ENCODE results near the gene CCDC12.

CCDC12 gene

DNA sequence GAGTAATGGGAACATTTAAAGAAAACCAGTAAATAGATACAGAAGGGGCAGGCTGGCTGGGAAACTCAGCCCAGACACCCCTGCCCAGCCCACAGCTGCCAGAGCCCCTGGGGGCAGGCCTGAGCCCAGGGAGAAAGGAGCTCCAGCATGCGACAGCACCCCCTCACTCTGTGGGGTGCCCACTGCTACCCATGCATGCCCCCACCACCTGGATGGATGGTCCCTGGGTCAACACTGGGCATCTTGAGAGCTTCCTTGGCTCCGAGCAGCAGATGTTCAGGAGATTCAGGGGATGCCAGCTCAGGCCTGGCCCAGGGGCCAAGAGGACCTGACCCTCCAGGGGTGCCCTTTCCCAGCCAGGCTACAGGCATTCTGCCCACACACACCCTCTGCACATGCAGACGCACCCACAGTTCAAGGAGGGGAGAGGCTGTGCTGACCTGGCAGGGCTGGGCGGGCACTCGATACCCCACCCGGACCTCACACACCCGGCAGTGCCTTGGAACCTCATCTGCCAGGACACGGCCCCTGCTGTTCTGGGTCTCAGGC, 67.5 kb downstream of the CCDC12 start:
- Histone ChIP-seq H3K9me3 (ENCODE audit: control insufficient read depth, insufficient read depth, low read length) (no peaks in the 10 kb centered on the region), H3K36me3 (ENCODE audit: insufficient read depth, low read length) (no peaks in the 10 kb centered on the region; the same call in 1 of the 2 replicates), H3K9ac (ENCODE audit: low read depth, low read length) (no peak overlapping the region), H3K4me1 (ENCODE audit: insufficient read depth, low read length) (no peaks in the 10 kb centered on the region)

DNA sequence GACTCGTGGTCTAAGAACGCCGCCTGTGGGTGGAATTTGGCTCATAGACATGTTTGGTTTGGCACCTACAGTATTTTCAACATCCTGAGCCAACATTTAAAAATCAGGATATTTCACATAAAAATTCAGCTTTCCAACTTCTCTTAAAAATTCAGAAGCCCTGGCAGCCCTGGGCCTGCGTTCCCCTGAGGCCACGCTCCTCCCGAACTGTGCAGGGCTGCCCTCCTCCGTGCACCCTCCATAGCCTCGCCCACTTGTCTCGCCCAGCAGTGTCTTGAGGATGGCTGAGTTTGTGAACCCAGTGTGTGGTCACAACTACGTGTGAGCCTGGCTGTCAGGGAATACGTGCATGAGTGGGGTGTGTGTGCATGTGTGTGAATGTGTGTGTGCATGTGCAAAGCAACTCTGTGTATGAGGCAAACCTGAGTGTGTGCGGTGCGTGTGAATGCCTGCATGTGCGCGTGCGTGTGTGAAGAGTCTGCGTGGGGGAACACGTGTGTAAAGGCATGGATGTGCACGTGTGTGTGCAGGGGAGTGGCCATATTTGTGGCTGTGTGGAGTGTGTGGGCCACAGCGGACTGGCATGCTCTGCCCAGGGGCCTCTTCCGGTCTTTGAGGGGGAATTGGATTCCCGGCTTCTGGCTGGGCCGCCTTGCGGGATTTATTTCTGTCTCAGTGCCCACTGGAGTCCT, 68.1 kb downstream of the CCDC12 start:
- Histone ChIP-seq H3K9ac (ENCODE audit: low read depth, low read length) (no peak overlapping the region), H3K36me3 (ENCODE audit: insufficient read depth, low read length) (no peaks in the 10 kb centered on the region; the same call in 1 of the 2 replicates), H3K9me3 (ENCODE audit: control insufficient read depth, insufficient read depth, low read length) (no peaks in the 10 kb centered on the region), H3K4me1 (ENCODE audit: insufficient read depth, low read length) (no peaks in the 10 kb centered on the region)

DNA sequence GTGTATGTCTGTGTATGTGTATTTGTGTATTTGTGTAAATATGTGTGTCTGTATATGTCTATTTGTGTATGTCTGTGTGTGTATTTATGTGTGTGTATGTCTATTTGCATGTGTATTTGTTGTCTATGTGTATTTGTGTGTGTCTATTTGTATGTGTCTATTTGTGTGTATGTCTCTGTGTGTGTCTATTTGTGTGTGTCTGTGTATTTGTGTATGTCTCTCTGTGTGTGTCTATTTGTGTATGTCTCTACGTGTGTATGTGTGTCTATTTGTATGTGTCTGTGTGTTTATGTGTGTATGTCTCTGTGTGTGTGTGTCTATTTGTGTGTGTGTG, 68.6 kb downstream of the CCDC12 start:
- no peak overlapping the region for H3K9ac ChIP-seq (ENCODE audit: low read depth, low read length)
- H3K4me1 ChIP-seq (ENCODE audit: insufficient read depth, low read length) = no peaks in the 10 kb centered on the region
- H3K9me3 ChIP-seq (ENCODE audit: control insufficient read depth, insufficient read depth, low read length) = no peaks in the 10 kb centered on the region
- no peaks in the 10 kb centered on the region; the same call in 1 of the 2 replicates for H3K36me3 ChIP-seq (ENCODE audit: insufficient read depth, low read length)

DNA sequence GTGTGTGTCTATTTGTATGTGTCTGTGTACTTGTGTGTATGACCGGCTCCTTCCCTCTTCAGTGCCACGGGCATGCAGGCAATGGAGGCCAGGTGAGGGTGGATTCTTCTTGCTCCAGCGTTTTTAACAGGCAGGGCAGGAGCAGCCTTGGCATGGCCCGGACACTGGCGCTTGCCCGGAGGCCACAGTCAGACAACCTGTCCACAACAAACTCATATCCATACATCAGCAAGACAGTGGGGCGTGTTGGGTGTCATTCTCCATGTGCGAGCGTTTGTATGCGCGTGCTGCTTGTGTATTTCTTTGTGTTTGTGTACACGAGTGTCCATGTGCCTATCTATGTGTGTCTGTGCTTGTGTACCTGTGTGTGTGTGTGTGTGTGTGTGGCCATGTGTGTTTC, 69.3 kb downstream of the CCDC12 start:
- Histone ChIP-seq H3K4me1 (ENCODE audit: insufficient read depth, low read length) (no peaks in the 10 kb centered on the region), H3K9ac (ENCODE audit: low read depth, low read length) (no peak overlapping the region), H3K9me3 (ENCODE audit: control insufficient read depth, insufficient read depth, low read length) (no peaks in the 10 kb centered on the region), H3K36me3 (ENCODE audit: insufficient read depth, low read length) (no peaks in the 10 kb centered on the region)

DNA sequence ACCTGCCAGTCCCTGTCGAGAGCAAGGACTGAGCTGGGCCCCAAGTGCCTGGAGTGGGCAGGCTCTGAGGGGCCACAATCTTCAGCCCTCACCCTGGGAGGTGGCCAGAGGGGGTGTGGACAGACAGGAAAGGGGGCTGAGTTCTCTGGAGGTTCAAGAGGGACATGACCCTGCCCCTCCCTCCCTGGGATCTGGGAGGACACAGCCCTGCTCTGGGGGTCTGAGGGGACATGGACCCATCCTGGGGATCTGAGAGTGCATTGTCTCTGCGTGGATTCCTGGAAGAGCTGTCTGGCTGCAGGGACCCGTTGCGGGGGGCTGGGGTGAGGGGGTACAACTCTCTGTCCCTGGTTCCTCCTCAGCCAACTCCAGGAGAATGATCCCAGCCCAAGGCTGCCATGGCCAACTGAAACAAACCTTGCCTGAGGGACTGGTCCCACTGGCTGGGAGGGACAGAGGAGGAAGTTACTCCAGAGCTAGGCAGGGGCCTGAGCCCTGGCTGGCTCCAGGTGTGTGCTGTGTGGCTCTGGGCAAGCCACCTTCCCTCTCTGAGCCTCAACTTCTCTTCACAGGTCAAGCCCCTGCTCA, 70.0 kb downstream of the CCDC12 start:
- Histone ChIP-seq H3K9me3 (ENCODE audit: control insufficient read depth, insufficient read depth, low read length) (no peaks in the 10 kb centered on the region), H3K4me1 (ENCODE audit: insufficient read depth, low read length) (no peaks in the 10 kb centered on the region), H3K36me3 (ENCODE audit: insufficient read depth, low read length) (no peaks in the 10 kb centered on the region), H3K9ac (ENCODE audit: low read depth, low read length) (no peak overlapping the region)

DNA sequence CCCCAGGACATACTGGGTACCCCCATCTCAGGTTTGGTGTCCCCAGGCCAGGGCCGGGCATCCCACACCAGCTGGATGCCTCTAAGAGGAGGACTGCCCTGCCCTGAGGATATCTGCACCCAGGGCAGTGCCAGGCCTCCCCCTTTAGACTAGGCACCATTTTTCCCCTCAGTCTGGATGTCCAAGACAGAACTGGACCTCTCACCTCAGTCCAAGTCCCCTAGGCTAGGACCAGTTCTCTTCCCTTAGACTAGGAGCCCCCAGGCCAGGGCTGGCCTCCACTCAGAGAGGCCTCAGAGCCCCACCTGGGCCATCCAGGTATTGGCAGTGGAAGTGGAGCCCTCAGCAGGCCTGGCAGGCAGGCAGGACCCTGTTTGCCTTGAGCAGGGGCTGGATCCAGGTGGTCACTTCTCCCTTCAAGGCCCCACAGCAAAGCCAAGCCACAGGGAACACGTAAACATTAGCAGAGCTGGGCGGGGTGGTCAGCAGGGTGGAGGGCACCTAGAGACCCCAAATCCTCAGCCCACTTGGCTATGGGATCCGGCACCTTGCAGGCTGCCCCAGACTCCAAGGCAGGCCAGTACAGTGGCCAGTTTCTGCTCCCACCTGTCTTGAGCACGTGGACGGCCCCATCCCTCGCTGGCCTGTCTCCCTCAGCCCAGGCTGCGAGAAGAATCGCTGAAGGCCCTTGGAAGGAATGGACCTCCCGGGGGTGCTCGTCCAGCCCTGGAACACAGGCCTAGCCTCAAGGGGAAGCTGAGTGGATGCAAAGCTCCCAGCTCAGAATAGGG, 70.7 kb downstream of the CCDC12 start:
- H3K9me3 ChIP-seq (ENCODE audit: control insufficient read depth, insufficient read depth, low read length) = no peaks in the 10 kb centered on the region
- no peak overlapping the region for H3K9ac ChIP-seq (ENCODE audit: low read depth, low read length)
- H3K4me1 ChIP-seq (ENCODE audit: insufficient read depth, low read length) = no peaks in the 10 kb centered on the region
- no peaks in the 10 kb centered on the region for H3K36me3 ChIP-seq (ENCODE audit: insufficient read depth, low read length)

DNA sequence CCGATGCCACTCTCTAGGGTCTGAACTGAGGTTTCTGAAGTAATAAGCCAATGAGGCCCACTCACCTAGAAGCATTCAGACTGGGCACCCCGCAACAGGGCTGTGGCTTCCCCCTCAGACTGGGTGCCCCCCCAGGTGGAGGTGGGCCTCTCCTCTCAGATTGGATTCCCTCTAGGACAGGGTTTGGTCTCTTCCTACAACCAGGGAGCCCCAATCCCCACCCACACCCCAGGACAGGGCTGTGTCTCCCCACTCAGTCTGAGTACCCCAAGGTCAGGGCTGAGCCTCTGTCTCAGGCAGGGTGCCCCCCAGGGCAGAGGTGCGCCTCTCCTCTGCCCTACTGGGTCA, 71.4 kb downstream of the CCDC12 start:
- Histone ChIP-seq H3K36me3 (ENCODE audit: insufficient read depth, low read length) (no peaks in the 10 kb centered on the region), H3K4me1 (ENCODE audit: insufficient read depth, low read length) (no peaks in the 10 kb centered on the region), H3K9ac (ENCODE audit: low read depth, low read length) (no peak overlapping the region), H3K9me3 (ENCODE audit: control insufficient read depth, insufficient read depth, low read length) (no peaks in the 10 kb centered on the region)

DNA sequence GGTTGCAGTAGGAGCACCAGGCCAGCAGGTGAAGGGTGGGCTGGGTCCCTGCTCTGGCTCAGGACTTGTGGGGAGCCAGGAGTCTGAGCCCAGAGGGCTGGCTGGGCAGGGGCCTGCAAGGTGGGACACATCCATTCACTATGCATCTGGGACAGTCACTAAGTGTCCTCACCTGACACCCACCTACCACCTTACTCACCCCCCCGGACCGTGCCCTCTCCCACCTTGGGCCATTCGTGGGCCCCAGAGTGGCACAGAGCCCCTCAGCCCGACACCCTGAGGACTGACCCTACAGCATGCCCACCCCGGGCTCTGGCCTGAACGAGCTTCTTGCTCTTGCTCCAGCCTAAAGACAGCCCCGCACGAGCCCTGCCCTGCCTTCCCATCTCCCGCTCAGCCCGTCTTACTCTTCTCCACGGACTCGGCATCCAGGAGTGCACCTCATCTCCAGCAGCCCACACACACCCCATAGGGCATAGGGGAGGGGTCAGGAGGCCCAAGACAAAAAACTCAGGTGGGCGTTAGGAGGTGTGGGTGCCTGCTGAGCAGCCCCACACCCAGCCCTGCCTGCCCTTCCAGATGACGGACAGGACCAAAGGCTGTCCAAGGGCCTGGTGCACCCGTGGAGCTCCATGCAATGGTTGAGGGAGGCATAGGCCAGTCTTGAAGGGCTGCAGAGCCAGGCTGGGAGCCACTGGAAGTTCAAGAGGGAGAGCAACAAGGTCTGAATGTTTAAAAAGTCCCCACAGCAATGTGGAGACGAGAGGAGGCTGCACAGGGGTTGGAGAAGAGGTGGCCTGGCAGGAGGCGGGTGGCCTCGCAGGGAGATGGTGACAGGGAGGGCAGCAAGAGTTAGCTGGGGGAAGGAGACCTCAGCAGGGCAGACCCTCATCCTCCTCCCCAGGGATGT, 72.0 kb downstream of the CCDC12 start:
- H3K9ac ChIP-seq (ENCODE audit: low read depth, low read length) = no peak overlapping the region
- no peaks in the 10 kb centered on the region for H3K36me3 ChIP-seq (ENCODE audit: insufficient read depth, low read length)
- no peaks in the 10 kb centered on the region for H3K4me1 ChIP-seq (ENCODE audit: insufficient read depth, low read length)
- H3K9me3 ChIP-seq (ENCODE audit: control insufficient read depth, insufficient read depth, low read length) = no peaks in the 10 kb centered on the region

DNA sequence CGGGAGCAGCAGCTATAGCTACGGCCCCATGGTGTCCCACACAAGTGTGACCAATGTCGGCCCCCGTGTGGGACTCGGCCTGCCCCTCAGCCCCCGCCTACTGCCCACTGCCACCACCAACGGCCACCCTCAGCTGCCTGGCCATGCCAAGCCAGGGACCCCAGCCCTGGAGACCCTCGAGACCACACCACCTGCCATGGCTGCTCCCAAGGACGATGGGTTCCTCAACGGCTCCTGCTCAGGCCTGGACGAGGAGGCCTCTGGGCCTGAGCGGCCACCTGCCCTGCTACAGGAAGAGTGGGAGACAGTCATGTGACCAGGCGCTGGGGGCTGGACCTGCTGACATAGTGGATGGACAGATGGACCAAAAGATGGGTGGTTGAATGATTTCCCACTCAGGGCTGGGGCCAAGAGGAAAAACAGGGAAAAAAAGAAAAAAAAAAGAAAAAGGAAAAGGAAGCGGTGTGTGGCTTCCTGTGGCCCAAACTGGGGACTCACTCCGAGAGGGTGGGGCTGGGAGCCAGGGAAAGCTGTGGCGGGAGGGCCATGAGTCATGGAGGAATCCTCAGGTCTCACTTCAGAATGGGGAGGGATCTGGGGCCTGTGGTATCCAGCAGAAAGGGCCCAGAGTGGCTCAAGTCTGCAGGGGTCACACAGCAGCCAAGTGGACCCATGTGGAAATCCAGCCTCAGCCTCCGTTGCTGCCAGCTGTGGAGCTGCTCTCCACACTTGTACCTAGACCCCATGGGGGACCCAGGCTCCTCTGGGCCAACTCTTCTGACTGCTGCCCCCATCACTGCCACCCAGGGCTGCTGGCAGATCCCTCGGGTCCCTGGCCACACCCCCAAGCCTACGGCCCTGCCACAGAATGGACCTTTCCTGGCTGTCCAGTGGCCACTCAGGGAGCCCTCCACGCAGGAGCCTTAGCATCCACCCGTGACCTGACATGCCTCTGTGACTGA, 72.9 kb downstream of the CCDC12 start:
- H3K9ac ChIP-seq (ENCODE audit: low read depth, low read length) = no peak overlapping the region
- H3K9me3 ChIP-seq (ENCODE audit: control insufficient read depth, insufficient read depth, low read length) = no peaks in the 10 kb centered on the region
- no peaks in the 10 kb centered on the region; the same call in 1 of the 2 replicates for H3K4me1 ChIP-seq (ENCODE audit: insufficient read depth, low read length)
- H3K36me3 ChIP-seq (ENCODE audit: insufficient read depth, low read length) = no peaks in the 10 kb centered on the region

DNA sequence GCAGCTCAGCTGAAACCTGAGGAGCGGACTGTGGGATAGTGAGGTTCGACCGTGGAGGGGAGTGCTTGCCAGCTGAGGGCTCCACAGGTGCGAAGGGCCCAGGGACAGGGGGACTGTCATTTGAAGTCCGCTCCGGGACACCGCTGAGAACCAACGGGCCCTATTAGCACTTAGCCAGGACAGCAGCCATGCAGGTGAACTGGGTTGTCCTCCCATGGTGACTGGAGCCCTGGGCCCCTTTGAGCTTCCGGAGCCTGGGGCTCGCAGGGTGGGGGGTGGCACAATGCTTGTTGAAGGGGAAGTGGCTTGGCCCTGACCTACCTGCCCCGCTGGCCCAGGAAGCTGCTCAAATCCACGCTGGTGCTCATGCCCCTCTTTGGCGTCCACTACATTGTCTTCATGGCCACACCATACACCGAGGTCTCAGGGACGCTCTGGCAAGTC, 74.3 kb downstream of the CCDC12 start:
- Histone ChIP-seq H3K4me1 (ENCODE audit: insufficient read depth, low read length) (no peaks in the 10 kb centered on the region; the same call in 1 of the 2 replicates), H3K9me3 (ENCODE audit: control insufficient read depth, insufficient read depth, low read length) (no peaks in the 10 kb centered on the region), H3K36me3 (ENCODE audit: insufficient read depth, low read length) (no peaks in the 10 kb centered on the region), H3K9ac (ENCODE audit: low read depth, low read length) (no peak overlapping the region)

DNA sequence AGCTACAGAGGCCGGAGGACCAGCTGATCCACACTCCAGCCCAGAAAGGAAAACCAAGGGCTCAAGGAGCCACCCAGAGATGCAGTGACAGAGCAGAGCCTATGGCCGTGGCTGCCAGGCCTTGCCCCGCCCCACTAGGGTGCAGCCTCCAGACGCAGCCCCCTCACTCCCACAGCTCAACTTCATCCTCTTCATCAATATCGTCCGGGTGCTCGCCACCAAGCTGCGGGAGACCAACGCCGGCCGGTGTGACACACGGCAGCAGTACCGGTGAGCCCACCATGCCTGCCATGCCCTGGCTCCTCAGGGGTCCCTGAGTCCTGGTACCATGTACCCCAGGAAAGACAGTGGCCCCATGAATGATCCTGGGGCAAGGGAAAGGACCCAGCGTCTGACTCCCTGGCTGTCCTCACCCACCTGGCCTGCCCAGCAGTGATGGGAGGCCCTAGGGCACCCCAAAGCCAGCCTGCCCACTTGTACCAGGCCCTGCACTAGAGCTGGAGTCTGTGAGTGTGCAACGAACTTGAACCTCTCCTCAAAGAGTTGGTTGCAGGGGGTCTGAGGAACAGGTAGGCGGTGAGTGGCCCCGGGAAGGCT, 74.9 kb downstream of the CCDC12 start:
- Histone ChIP-seq H3K4me1 (ENCODE audit: insufficient read depth, low read length) (no peaks in the 10 kb centered on the region; the same call in 1 of the 2 replicates), H3K9ac (ENCODE audit: low read depth, low read length) (no peak overlapping the region), H3K9me3 (ENCODE audit: control insufficient read depth, insufficient read depth, low read length) (no peaks in the 10 kb centered on the region), H3K36me3 (ENCODE audit: insufficient read depth, low read length) (no peaks in the 10 kb centered on the region)

DNA sequence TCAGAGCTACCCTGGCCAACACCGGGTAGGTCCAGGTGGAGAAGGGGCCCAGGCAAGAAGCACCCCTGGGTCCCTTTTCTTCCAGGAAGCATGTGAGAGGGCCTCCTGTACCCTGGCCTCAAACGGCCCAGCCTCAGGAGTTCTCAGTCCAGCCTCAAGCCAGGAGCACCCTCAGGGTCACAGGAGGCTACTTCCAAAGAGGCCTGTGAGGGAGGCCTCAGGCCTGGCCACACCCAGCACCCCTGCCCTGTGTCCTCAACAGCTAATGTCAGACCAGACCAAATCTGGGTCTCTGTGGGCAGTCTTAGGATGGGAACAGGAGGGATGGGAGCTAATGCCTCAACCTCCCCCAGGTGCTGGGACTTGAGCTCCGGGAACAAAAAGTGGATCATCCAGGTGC, 75.5 kb downstream of the CCDC12 start:
- Histone ChIP-seq H3K36me3 (ENCODE audit: insufficient read depth, low read length) (no peaks in the 10 kb centered on the region), H3K4me1 (ENCODE audit: insufficient read depth, low read length) (no peaks in the 10 kb centered on the region; the same call in 1 of the 2 replicates), H3K9ac (ENCODE audit: low read depth, low read length) (no peak overlapping the region), H3K9me3 (ENCODE audit: control insufficient read depth, insufficient read depth, low read length) (no peaks in the 10 kb centered on the region)

DNA sequence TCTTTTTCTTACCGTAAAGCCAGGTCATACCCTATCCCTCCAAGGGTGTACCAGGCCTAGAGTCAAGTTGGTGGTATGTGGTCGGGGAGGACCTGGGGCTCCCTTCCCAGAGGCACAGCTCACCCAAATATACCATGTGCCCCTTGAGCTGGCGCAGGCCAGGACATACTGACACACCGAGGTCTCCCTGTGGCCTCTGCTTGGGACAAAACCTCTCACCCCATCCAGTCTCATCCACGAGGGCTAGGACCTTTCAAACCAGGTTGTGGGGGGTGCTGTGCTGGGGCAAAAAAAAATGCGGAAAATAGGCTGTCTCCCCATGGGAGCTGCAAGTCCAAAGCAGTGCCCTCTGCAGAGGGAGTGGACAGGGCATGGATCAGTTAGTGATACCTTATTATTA, 76.2 kb downstream of the CCDC12 start:
- Histone ChIP-seq H3K4me1 (ENCODE audit: insufficient read depth, low read length) (no peaks in the 10 kb centered on the region; the same call in 1 of the 2 replicates), H3K9ac (ENCODE audit: low read depth, low read length) (no peak overlapping the region), H3K9me3 (ENCODE audit: control insufficient read depth, insufficient read depth, low read length) (no peaks in the 10 kb centered on the region), H3K36me3 (ENCODE audit: insufficient read depth, low read length) (no peaks in the 10 kb centered on the region)
